Psoas muscle (tissue), 8 donors: ENCODE results near the gene UMODL1. TPM values are rescaled to one million over a fixed set of nuclear protein-coding genes. Genes with fewer than 3 reads are reported as not detected.

ENCODE experiments used
- ATAC-seq, 4 donors: fragments of 200-7000 bp; cut with Tn5 transposase; one replicate each; pipeline ENCODE4 v1.9.1; 2020; ENCODE audit warnings: moderate library complexity in 3 of 4, mild to moderate bottlenecking in 2 of 4
- DNase-seq, 2 donors: peaks; one replicate each; pipeline ENCODE4 v3.0.0-alpha.2; 2020
- H3K27ac ChIP-seq: fragments of 200-600 bp; one replicate; pipeline ENCODE4 v1.8.0; 2022
- H3K27me3 ChIP-seq, 3 donors: fragments of 200-600 bp in 1 of 3; one replicate each; pipeline versions ENCODE4 v1.6.1 to v1.8.0; 2013 to 2022; ENCODE audit warnings: low read length in 2 of 3, mild to moderate bottlenecking in 2 of 3, moderate library complexity in 1 of 3; ENCODE audit not compliant: insufficient read depth in 3 of 3
- H3K36me3 ChIP-seq, 2 donors: fragments of 200-600 bp in 1 of 2; one replicate each; pipeline versions ENCODE4 v1.6.1 to v1.8.0; 2013 to 2022; ENCODE audit warnings: low read depth in 1 of 2, mild to moderate bottlenecking in 1 of 2, moderate library complexity in 1 of 2; ENCODE audit not compliant: insufficient read depth in 1 of 2
- H3K4me1 ChIP-seq: fragments of 200-600 bp; one replicate; pipeline ENCODE4 v1.8.0; 2022
- H3K4me3 ChIP-seq: fragments of 200-600 bp; one replicate; pipeline ENCODE4 v1.8.0; 2022; ENCODE audit warnings: mild to moderate bottlenecking
- H3K9me3 ChIP-seq: fragments of 200-600 bp; one replicate; pipeline ENCODE4 v1.8.0; 2022
- WGBS, 3 donors: extraction: QIAGEN DNeasy Blood & Tissue Kit; methylation state at CpG; one replicate each; pipeline versions ENCODE4 v1.1.6 to v1.1.7; 2013; 5-methylcytosine and 5-hydroxymethylcytosine counted together
- intact Hi-C, 2 donors: fragments of 100-400 bp; cut with DNase I; formaldehyde crosslinking; loops; one replicate each; pipeline versions ENCODE4 v1.11.0 to v1.14.2; 2022
- polyA plus RNA-seq, 3 donors: library from polyadenylated mRNA; stranded (reverse); fragments of 200-250 nt; gene quantifications; one replicate each; pipeline ENCODE4 v1.2.3, GENCODE V29; 2013
- total RNA-seq, 4 donors: library from RNA; stranded (reverse); fragmentation: NEBNext Ultra II Directional in 2 of 4; extraction: Animal tissue kit (Norgen Biotek cat#: 25700) in 2 of 4; gene quantifications; one replicate each; pipeline versions ENCODE4 v1.2.1 to v1.2.4, GENCODE V29; 2021 to 2023
- TF ChIP-seq, protein P1 (sequence below): fragments of 200-600 bp; IDR thresholded peaks from one replicate; pipeline ENCODE4 v1.8.0; 2022; ENCODE audit warnings: antibody characterized with exemption
- donor health status: healthy with polysubstance abuse.
- donor health status: DM: no; HTN: no; CAD: no; lungs with moderate emphysema.
- donor health status: Bipolar disorder and iron deficiency.
- donor health status: healthy.
- donor health status: DM: yes; HTN: yes; CAD: no.
- donor health status: DM: no; HTN: no; CAD: no.
- donor health status: DM: no; HTN: no; CAD: no.
- donor health status: DM: yes; HTN: yes; CAD: no.

The UMODL1 gene
- total and polyA plus RNA-seq, 7 donors = not detected

DNA sequence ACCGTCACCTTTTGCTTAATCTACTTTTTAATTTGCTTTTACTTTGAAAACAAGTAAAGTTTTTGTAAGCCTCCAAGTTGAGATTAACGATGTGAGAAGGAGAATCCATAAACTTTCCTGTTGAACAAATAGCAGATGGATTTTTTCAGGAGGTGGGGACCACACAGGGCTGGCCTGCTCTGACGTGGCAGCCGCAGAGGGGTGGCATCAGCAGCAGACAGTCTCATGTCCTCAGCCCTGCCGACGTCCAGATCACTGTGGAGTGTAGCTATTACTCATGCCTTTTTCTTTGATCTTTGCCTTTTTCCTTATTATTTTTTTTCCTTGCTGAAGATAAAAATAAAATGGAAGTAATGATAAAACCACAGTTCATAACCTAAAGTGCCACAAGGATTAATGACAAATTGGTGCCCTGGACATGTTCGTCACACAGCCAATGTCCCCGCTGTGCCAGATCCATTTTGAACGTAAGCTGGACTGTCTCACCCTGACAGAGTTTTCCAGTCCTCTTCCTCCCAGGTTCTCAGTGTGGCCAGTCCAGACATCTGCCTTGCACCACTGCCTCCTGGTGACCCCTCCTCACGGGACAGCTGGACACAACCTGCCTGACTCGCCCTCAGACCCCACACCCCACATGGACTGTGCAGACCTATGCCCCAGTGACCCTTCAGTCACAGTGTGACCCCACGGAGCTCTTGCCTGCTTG, 45.6 kb upstream of the UMODL1 start:
- intact Hi-C loops = no loop called here
- peaks cover 0 to 30% (median 8%) of the 10 kb centered on the region in 3 donors for H3K27me3 ChIP-seq
- no peaks in the 10 kb centered on the region for H3K36me3 ChIP-seq
- H3K9me3 ChIP-seq = no peaks in the 10 kb centered on the region
- DNase-seq (no peak), ATAC-seq (no peak)
- TF ChIP-seq, protein P1, sequence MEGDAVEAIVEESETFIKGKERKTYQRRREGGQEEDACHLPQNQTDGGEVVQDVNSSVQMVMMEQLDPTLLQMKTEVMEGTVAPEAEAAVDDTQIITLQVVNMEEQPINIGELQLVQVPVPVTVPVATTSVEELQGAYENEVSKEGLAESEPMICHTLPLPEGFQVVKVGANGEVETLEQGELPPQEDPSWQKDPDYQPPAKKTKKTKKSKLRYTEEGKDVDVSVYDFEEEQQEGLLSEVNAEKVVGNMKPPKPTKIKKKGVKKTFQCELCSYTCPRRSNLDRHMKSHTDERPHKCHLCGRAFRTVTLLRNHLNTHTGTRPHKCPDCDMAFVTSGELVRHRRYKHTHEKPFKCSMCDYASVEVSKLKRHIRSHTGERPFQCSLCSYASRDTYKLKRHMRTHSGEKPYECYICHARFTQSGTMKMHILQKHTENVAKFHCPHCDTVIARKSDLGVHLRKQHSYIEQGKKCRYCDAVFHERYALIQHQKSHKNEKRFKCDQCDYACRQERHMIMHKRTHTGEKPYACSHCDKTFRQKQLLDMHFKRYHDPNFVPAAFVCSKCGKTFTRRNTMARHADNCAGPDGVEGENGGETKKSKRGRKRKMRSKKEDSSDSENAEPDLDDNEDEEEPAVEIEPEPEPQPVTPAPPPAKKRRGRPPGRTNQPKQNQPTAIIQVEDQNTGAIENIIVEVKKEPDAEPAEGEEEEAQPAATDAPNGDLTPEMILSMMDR = no peak
- no peaks in the 10 kb centered on the region for H3K4me1 ChIP-seq
- no peak overlapping the region for H3K4me3 ChIP-seq
- 53 to 65% (median 56%) methylated on average over 12 of the region's 12 CpGs for WGBS, 3 donors
- no peak overlapping the region for H3K27ac ChIP-seq

GRCh38 chr21:42026082-42026435, 45.1 kb upstream of the UMODL1 start:
- H3K27ac ChIP-seq = no peak overlapping the region
- intact Hi-C loops = no loop called here
- TF ChIP-seq, protein P1 = no peak
- 55 to 66% (median 65%) methylated on average over 9 of the region's 9 CpGs for WGBS, 3 donors
- DNase-seq = no peak
- no peaks in the 10 kb centered on the region for H3K36me3 ChIP-seq
- H3K4me3 ChIP-seq = no peak overlapping the region
- H3K27me3 ChIP-seq = peaks cover 0 to 25% (median 8%) of the 10 kb centered on the region in 3 donors
- H3K4me1 ChIP-seq = no peaks in the 10 kb centered on the region
- H3K9me3 ChIP-seq = no peaks in the 10 kb centered on the region
- ATAC-seq = no peak

DNA sequence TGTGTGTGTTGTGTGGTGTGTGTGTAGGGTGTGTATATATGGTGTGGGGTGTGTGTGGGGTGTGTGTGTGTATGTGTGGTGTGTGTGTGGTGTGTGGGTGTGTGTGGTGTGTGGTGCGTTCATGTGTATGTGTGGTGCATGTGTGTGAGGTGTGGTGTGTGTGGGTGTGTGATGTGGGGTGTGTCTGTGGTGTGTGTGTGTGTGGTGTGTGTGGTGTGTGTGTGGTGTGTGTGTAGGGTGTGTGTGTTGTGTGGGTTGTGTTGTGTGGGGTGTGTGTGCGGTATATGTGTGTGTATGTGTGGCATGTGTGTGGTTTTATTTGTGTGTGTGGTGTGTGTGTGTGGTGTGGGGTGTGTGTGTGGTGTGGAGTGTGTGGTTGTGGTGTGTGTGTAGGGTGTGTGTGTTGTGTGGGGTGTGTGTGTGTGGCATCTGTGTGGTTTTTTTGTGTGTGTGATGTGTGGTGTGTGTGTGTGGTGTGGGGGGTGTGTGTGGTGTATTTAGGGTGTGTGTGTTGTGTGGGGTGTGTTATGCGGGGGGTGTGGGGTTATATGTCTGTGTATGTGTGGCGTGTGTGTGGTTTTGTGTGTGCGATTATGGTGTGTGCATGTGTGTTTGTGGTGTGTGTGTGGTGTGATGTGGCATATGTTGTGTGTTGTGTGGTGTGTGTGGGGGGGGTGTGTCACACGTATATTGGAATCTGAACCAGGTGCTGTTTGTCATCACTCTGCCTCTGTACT, 43.9 kb upstream of the UMODL1 start:
- WGBS, 3 donors = 83 to 89% (median 84%) methylated on average over 6 of the region's 6 CpGs
- Histone ChIP-seq H3K9me3 (no peaks in the 10 kb centered on the region), H3K36me3 (no peaks in the 10 kb centered on the region), H3K4me1 (no peaks in the 10 kb centered on the region), H3K27ac (no peak overlapping the region), H3K4me3 (no peak overlapping the region), H3K27me3 (peaks cover 0 to 17% (median 8%) of the 10 kb centered on the region in 3 donors)
- DNase-seq = no peak
- TF ChIP-seq, protein P1 = no peak
- no peak for ATAC-seq
- intact Hi-C loops = no loop called here

GRCh38 chr21:42027822-42028765, 43.0 kb upstream of the UMODL1 start:
- H3K27ac ChIP-seq = no peak overlapping the region
- 47 to 58% (median 57%) methylated on average over 26 of the region's 26 CpGs for WGBS, 3 donors
- TF ChIP-seq, protein P1 = no peak
- no peak overlapping the region for H3K4me3 ChIP-seq
- intact Hi-C loops = no loop called here
- no peaks in the 10 kb centered on the region for H3K36me3 ChIP-seq
- H3K4me1 ChIP-seq = no peaks in the 10 kb centered on the region
- no peaks in the 10 kb centered on the region for H3K9me3 ChIP-seq
- H3K27me3 ChIP-seq = peaks cover 0 to 10% (median 8%) of the 10 kb centered on the region in 3 donors
- DNase-seq (no peak), ATAC-seq (no peak)
